Caco-2 (cell line): ENCODE results near the gene SEMA6B. TPM values are rescaled to one million over a fixed set of nuclear protein-coding genes. Genes with fewer than 3 reads are reported as not detected.

Experiments used
- BruUV-seq: library from RNA; stranded (reverse); fragments of 400-500 nt; replicated peaks from 2 replicates; lab custom pipeline; 2021; lab: Mats Ljungman, UMichigan
- CTCF ChIA-PET: fragments of 300-600 bp; sonication (Branson Sonifier 250); formaldehyde crosslinking; loops from one replicate; lab custom pipeline; 2022; ENCODE audit warnings: antibody characterized with exemption; lab: Charles Lee
- POLR2A ChIA-PET: fragments of 300-600 bp; sonication (Branson Sonifier 250); formaldehyde crosslinking; loops from one replicate; lab custom pipeline; 2022; ENCODE audit warnings: antibody characterized with exemption; lab: Charles Lee
- DNase-seq, 2 experiments: peaks; one replicate each; pipeline versions ENCODE4 v3.0.0 to v3.0.0-alpha.2; 2020 to 2022
- H3K27me3 ChIP-seq: replicated peaks from 2 replicates; pipeline ENCODE4 v1.6.0; 2011; ENCODE audit warnings: low read length; ENCODE audit not compliant: control insufficient read depth, insufficient read depth
- H3K36me3 ChIP-seq: 2 replicates; pipeline ENCODE4 v1.5.1; 2011; ENCODE audit warnings: low read length; ENCODE audit not compliant: control insufficient read depth, insufficient read depth
- H3K4me1 ChIP-seq: fragments of 250-450 bp; sonication (Bioruptor Pico); 2 replicates; pipeline ENCODE4 v1.5.1; 2020; ENCODE audit warnings: mild to moderate bottlenecking
- H3K4me3 ChIP-seq: 2 replicates; pipeline ENCODE4 v1.5.1; 2011; ENCODE audit warnings: low read depth, mild to moderate bottlenecking, control low read depth, low read length
- H3K9me3 ChIP-seq: fragments of 250-450 bp; sonication (Bioruptor Pico); 2 replicates; pipeline ENCODE4 v1.5.1; 2020; ENCODE audit warnings: mild to moderate bottlenecking, moderate library complexity
- H3K27ac Mint-ChIP-seq: one replicate; pipeline ENCODE4 v1.8.0; 2022; ENCODE audit warnings: mixed read lengths; ENCODE audit not compliant: unreplicated experiment
- H3K27me3 Mint-ChIP-seq: one replicate; pipeline ENCODE4 v1.8.0; 2022; ENCODE audit warnings: mixed read lengths; ENCODE audit not compliant: insufficient read depth, unreplicated experiment
- H3K36me3 Mint-ChIP-seq: one replicate; pipeline ENCODE4 v1.8.0; 2022; ENCODE audit warnings: mild to moderate bottlenecking, mixed read lengths; ENCODE audit not compliant: insufficient read depth, unreplicated experiment
- H3K4me1 Mint-ChIP-seq: one replicate; pipeline ENCODE4 v1.8.0; 2022; ENCODE audit warnings: low read depth, mixed read lengths; ENCODE audit not compliant: unreplicated experiment
- H3K4me3 Mint-ChIP-seq: one replicate; pipeline ENCODE4 v1.8.0; 2022; ENCODE audit warnings: mild to moderate bottlenecking, moderate library complexity, mixed read lengths; ENCODE audit not compliant: unreplicated experiment
- H3K9me3 Mint-ChIP-seq: one replicate; pipeline ENCODE4 v1.8.0; 2022; ENCODE audit warnings: mixed read lengths; ENCODE audit not compliant: unreplicated experiment
- CTCF ChIP-seq, 2 experiments: fragments of 200-600 bp in 1 of 2; IDR thresholded peaks; 1 replicate in 1 of 2; 2 replicates in 1 of 2; pipeline versions ENCODE4 v1.5.1 to v1.8.0; 2011 to 2022; ENCODE audit warnings: antibody characterized with exemption in 1 of 2, control low read depth in 1 of 2, inconsistent platforms in 1 of 2, low read depth in 1 of 2, low read length in 1 of 2, mild to moderate bottlenecking in 1 of 2, moderate library complexity in 1 of 2; ENCODE audit not compliant: insufficient read depth in 1 of 2, severe bottlenecking in 1 of 2, unreplicated experiment in 1 of 2
- intact Hi-C: fragments of 100-400 bp; cut with micrococcal nuclease; formaldehyde crosslinking; loops from one replicate; pipeline ENCODE4 v1.10.0; 2022; ENCODE audit not compliant: unreplicated experiment
- total RNA-seq: library from RNA; stranded (reverse); gene quantifications from 2 replicates; pipeline ENCODE4 v1.2.3, GENCODE V29; 2022

SEMA6B gene
- total RNA-seq, 1 experiment from 2014 or later, result 0.39 TPM

GRCh38 chr19:4504891-4505569 is 54.5 kb downstream of the SEMA6B start:
- no peak overlapping the region for H3K4me3 ChIP-seq
- Mint-ChIP-seq H3K4me3 (no peak overlapping the region), H3K9me3 (no peaks in the 10 kb centered on the region), H3K27ac (no peak overlapping the region), H3K27me3 (no peaks in the 10 kb centered on the region), H3K36me3 (peaks cover 41% of the 10 kb centered on the region), H3K4me1 (no peaks in the 10 kb centered on the region)
- no peaks in the 10 kb centered on the region for H3K36me3 ChIP-seq
- no peaks in the 10 kb centered on the region for H3K4me1 ChIP-seq
- ChIA-PET CTCF (interaction anchor here (0.9 kb wide), 1 partner anchor 9 kb away, joined by 3 read pairs; no protein-coding TSS in a partner anchor), POLR2A (no interaction called here)
- no peaks in the 10 kb centered on the region for H3K9me3 ChIP-seq
- no peak for TF ChIP-seq CTCF (IDR thresholded peaks at IDR 0.05; ENCODE audit: insufficient read depth in 1 of 2, low read depth in 1 of 2, low read length in 1 of 2, severe bottlenecking in 1 of 2, unreplicated experiment in 1 of 2)
- intact Hi-C loops, result no loop called here
- BruUV-seq, result no TSS peak
- no peaks in the 10 kb centered on the region for H3K27me3 ChIP-seq
- DNase-seq, result no peak

GRCh38 chr19:4504297-4504701 is 55.2 kb downstream of the SEMA6B start:
- Mint-ChIP-seq H3K9me3 (no peaks in the 10 kb centered on the region), H3K4me3 (no peak overlapping the region), H3K27ac (no peak overlapping the region), H3K36me3 (peaks cover 44% of the 10 kb centered on the region), H3K4me1 (no peaks in the 10 kb centered on the region), H3K27me3 (no peaks in the 10 kb centered on the region)
- Histone ChIP-seq H3K36me3 (no peaks in the 10 kb centered on the region), H3K4me3 (no peak overlapping the region), H3K4me1 (no peaks in the 10 kb centered on the region), H3K27me3 (no peaks in the 10 kb centered on the region), H3K9me3 (no peaks in the 10 kb centered on the region)
- no peak for TF ChIP-seq CTCF (IDR thresholded peaks at IDR 0.05; ENCODE audit: insufficient read depth in 1 of 2, low read depth in 1 of 2, low read length in 1 of 2, severe bottlenecking in 1 of 2, unreplicated experiment in 1 of 2)
- CTCF ChIA-PET, result interaction anchor here (0.9 kb wide), 1 partner anchor 10 kb away, joined by 3 read pairs; no protein-coding TSS in a partner anchor
- intact Hi-C loops, result no loop called here
- POLR2A ChIA-PET, result no interaction called here
- BruUV-seq, result no TSS peak
- DNase-seq, result no peak

- CTCF ChIA-PET, result no interaction called here
- no peak overlapping the region for H3K27ac Mint-ChIP-seq
- DNase-seq, result no peak
- Histone ChIP-seq H3K36me3 (no peaks in the 10 kb centered on the region), H3K4me3 (no peak overlapping the region), H3K4me1 (no peaks in the 10 kb centered on the region), H3K27me3 (no peaks in the 10 kb centered on the region), H3K9me3 (no peaks in the 10 kb centered on the region)
- peaks cover 42% of the 10 kb centered on the region for H3K36me3 Mint-ChIP-seq
- no peak overlapping the region for H3K4me3 Mint-ChIP-seq
- TF ChIP-seq CTCF (IDR thresholded peaks at IDR 0.05; ENCODE audit: insufficient read depth in 1 of 2, low read depth in 1 of 2, low read length in 1 of 2, severe bottlenecking in 1 of 2, unreplicated experiment in 1 of 2), result no peak
- no peaks in the 10 kb centered on the region for H3K9me3 Mint-ChIP-seq
- H3K27me3 Mint-ChIP-seq, result no peaks in the 10 kb centered on the region
- H3K4me1 Mint-ChIP-seq, result no peaks in the 10 kb centered on the region
- no TSS peak for BruUV-seq
- intact Hi-C loops, result no loop called here
- POLR2A ChIA-PET, result no interaction called here
Observed at GRCh38 chr19:4503825-4504170, 55.7 kb downstream of the SEMA6B start.
